Stimulated activated CD8-positive, alpha-beta memory T cell treated with anti-CD3 and anti-CD28 coated beads, Interleukin-7, amount 100 ng/mL, for 24 hours (primary cell): ENCODE results near the gene ZNF93.
"Not testable (repeated sequence)": the region's sequence is repeated elsewhere in the genome, so short reads cannot be mapped to it uniquely, and the experiment has no call there.

Source experiments
- DNase-seq: peaks from one replicate; pipeline ENCODE4 v3.0.0-alpha.2; 2020; ENCODE audit warnings: low read depth

The ZNF93 gene

GRCh38 chr19:19900729-19901444, at the start of gene ZNF93:
Gene ZNF93 (plus strand): TSS chr19:19900946. CDS start chr19:19901089, 143 bp downstream.
- DNase-seq = peak; percentile 75

GRCh38 chr19:19851740-19852139, 49.0 kb upstream of the ZNF93 start:
- not testable (repeated sequence) for DNase-seq

- DNase-seq = no peak
Observed at GRCh38 chr19:19858751-19859150, 42.0 kb upstream of the ZNF93 start.

- no peak for DNase-seq
Observed at GRCh38 chr19:19860756-19861390, 39.9 kb upstream of the ZNF93 start.

- DNase-seq = peak; percentile 93
Observed at GRCh38 chr19:19865750-19866610, 34.8 kb upstream of the ZNF93 start, which contains the start of gene ZNF253. Gene ZNF253 (plus strand): TSS chr19:19865882. CDS start chr19:19865997, 115 bp downstream.

- DNase-seq = no peak
Observed at GRCh38 chr19:19866611-19867248, 34.0 kb upstream of the ZNF93 start.

GRCh38 chr19:19870086-19870485, 30.7 kb upstream of the ZNF93 start:
- DNase-seq = not testable (repeated sequence)

- no peak for DNase-seq
Observed at GRCh38 chr19:19871932-19872331, 28.8 kb upstream of the ZNF93 start.

- no peak for DNase-seq
Observed at GRCh38 chr19:19873381-19873780, 27.4 kb upstream of the ZNF93 start.

- DNase-seq = no peak
Observed at GRCh38 chr19:19877724-19878123, 23.0 kb upstream of the ZNF93 start.

GRCh38 chr19:19884583-19884982, 16.2 kb upstream of the ZNF93 start:
- no peak for DNase-seq

GRCh38 chr19:19892055-19892941, 8.4 kb upstream of the ZNF93 start:
- DNase-seq = not testable (repeated sequence)

- no peak for DNase-seq
Observed at GRCh38 chr19:19900139-19900728, 512 bp upstream of the ZNF93 start.

GRCh38 chr19:19907551-19907950, 6.8 kb downstream of the ZNF93 start:
- DNase-seq = not testable (repeated sequence)

GRCh38 chr19:19909654-19910053, 8.9 kb downstream of the ZNF93 start:
- no peak for DNase-seq

- DNase-seq = no peak
Observed at GRCh38 chr19:19911150-19911549, 10.4 kb downstream of the ZNF93 start.

GRCh38 chr19:19914596-19914995, 13.8 kb downstream of the ZNF93 start:
- no peak for DNase-seq

GRCh38 chr19:19930417-19930816, 29.7 kb downstream of the ZNF93 start:
- not testable (repeated sequence) for DNase-seq

GRCh38 chr19:19933432-19934314, 32.9 kb downstream of the ZNF93 start:
- not testable (repeated sequence) for DNase-seq

- DNase-seq = no peak
Observed at GRCh38 chr19:19937403-19937802, 36.7 kb downstream of the ZNF93 start.
